ENCODE measurements around the gene MTA2. TPM values are rescaled to one million over a fixed set of nuclear protein-coding genes. Genes with fewer than 3 reads are reported as not detected.
A peak's percentile ranks its signal among the peaks of the same experiment; 100 is the strongest.
"Not testable (repeated sequence)": the region's sequence is repeated elsewhere in the genome, so short reads cannot be mapped to it uniquely, and the experiment has no call there.

MTA2 gene
- 103 TPM for total RNA-seq
- long read RNA-seq, transcript MTA2-201 (18 exons, 3,058 nt): major isoform, 13 of 26 reads
- long read RNA-seq, partial matches to known transcripts: 6 of 26 reads
- long read RNA-seq, other reads (novel, unspliced or antisense): 7 of 26 reads

- DNase-seq (ENCODE audit: low spot score): peak; percentile 99
These were observed at the start of gene MTA2 for GRCh38 chr11:62601372-62602140. Gene MTA2, minus strand, starts transcription at chr11:62601865. Its CDS starts 415 bp downstream, at chr11:62601450.

GRCh38 chr11:62650283-62650682 lies 48.6 kb upstream of the MTA2 start:
- DNase-seq (ENCODE audit: low spot score): not testable (repeated sequence)

- no peak for DNase-seq (ENCODE audit: low spot score)
These were observed 47.8 kb upstream of the MTA2 start for GRCh38 chr11:62649486-62649885.

GRCh38 chr11:62648967-62649364 lies 47.3 kb upstream of the MTA2 start:
- no peak for DNase-seq (ENCODE audit: low spot score)

- DNase-seq (ENCODE audit: low spot score): no peak
These were observed 46.7 kb upstream of the MTA2 start for GRCh38 chr11:62648185-62648966.

- DNase-seq (ENCODE audit: low spot score): no peak
These were observed 45.9 kb upstream of the MTA2 start for GRCh38 chr11:62647609-62648005.

- DNase-seq (ENCODE audit: low spot score): no peak
These were observed 45.4 kb upstream of the MTA2 start for GRCh38 chr11:62646825-62647608.

- peak; percentile 100 for DNase-seq (ENCODE audit: low spot score)
These were observed 44.5 kb upstream of the MTA2 start, which contains the start of gene GANAB for GRCh38 chr11:62645946-62646824. Gene GANAB, minus strand, starts transcription at chr11:62646613. Its CDS starts 14 bp downstream, at chr11:62646599.

GRCh38 chr11:62645671-62645945 lies 43.9 kb upstream of the MTA2 start:
- no peak for DNase-seq (ENCODE audit: low spot score)

- DNase-seq (ENCODE audit: low spot score): no peak
These were observed 42.6 kb upstream of the MTA2 start for GRCh38 chr11:62644220-62644619.

- DNase-seq (ENCODE audit: low spot score): no peak
These were observed 30.8 kb upstream of the MTA2 start for GRCh38 chr11:62632492-62632891.

GRCh38 chr11:62627713-62628112 lies 26.0 kb upstream of the MTA2 start:
- no peak for DNase-seq (ENCODE audit: low spot score)

GRCh38 chr11:62622476-62623089 lies 20.9 kb upstream of the MTA2 start:
- no peak for DNase-seq (ENCODE audit: low spot score)

- DNase-seq (ENCODE audit: low spot score): peak; percentile 100
These were observed 20.2 kb upstream of the MTA2 start, which contains the start of gene B3GAT3 for GRCh38 chr11:62621567-62622470. Gene B3GAT3, minus strand, starts transcription at chr11:62621986. Its CDS starts 39 bp downstream, at chr11:62621947.

GRCh38 chr11:62621027-62621566 lies 19.4 kb upstream of the MTA2 start:
- DNase-seq (ENCODE audit: low spot score): no peak

- DNase-seq (ENCODE audit: low spot score): not testable (repeated sequence)
These were observed 15.3 kb upstream of the MTA2 start for GRCh38 chr11:62616957-62617356.

GRCh38 chr11:62615521-62615920 lies 13.9 kb upstream of the MTA2 start:
- no peak for DNase-seq (ENCODE audit: low spot score)

- DNase-seq (ENCODE audit: low spot score): no peak
These were observed 12.6 kb upstream of the MTA2 start for GRCh38 chr11:62614275-62614674.
